ENCODE results near the gene CKM.

CKM gene

DNA sequence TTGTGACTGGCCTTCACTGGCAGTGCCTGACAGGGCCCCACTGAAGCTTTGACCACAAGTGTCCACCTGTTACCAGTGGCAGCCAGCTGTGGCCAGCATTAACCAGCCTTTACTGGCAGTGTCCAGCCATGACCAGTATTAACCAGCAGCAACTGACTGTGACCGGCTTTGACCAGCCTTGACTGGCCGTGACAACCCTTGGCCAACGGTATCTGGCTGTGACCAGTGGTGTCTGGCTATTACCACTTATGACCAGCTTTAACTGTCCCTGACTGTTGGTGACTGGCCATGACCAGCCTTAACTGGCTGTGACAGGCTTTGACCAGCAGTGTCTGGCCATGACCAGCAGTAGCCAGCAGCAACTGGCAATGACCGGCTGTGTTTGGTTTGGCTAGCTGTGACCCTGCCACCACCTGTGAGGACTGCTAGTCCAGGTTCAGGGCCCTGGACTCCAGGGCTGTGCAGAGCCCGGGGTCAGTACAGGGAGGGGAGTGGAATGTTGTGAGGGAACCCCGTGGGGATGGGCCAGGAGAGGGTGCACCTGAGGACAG, 32.2 kb downstream of the CKM start:
- Histone ChIP-seq H3K4me2 (ENCODE audit: low read length) (no peak overlapping the region), H3K79me2 (ENCODE audit: insufficient read depth, low read length) (no peaks in the 10 kb centered on the region), H3K27ac (ENCODE audit: low read depth, low read length, poor library complexity, severe bottlenecking) (no peak overlapping the region), H3K4me1 (ENCODE audit: insufficient read depth, low read length, severe bottlenecking) (no peaks in the 10 kb centered on the region), H4K20me1 (ENCODE audit: insufficient read depth, low read length) (no peaks in the 10 kb centered on the region), H3K27me3 (ENCODE audit: insufficient read depth, low read length) (no peaks in the 10 kb centered on the region), H3K36me3 (ENCODE audit: insufficient read depth, low read length) (peaks cover 11% of the 10 kb centered on the region; the same call in 1 of the 2 replicates), H3K9me2 (ENCODE audit: low read depth, low read length) (no peaks in the 10 kb centered on the region), H3K9me3 (ENCODE audit: low read length) (no peaks in the 10 kb centered on the region), H3K9ac (ENCODE audit: low read length) (no peak overlapping the region), H2AFZ (ENCODE audit: low read length) (no peak overlapping the region), H3K4me3 (ENCODE audit: low read depth, low read length, poor library complexity, severe bottlenecking) (no peak overlapping the region), H3F3A (ENCODE audit: insufficient read depth, low read length) (no peaks in the 10 kb centered on the region)
- TF ChIP-seq, protein P1, sequence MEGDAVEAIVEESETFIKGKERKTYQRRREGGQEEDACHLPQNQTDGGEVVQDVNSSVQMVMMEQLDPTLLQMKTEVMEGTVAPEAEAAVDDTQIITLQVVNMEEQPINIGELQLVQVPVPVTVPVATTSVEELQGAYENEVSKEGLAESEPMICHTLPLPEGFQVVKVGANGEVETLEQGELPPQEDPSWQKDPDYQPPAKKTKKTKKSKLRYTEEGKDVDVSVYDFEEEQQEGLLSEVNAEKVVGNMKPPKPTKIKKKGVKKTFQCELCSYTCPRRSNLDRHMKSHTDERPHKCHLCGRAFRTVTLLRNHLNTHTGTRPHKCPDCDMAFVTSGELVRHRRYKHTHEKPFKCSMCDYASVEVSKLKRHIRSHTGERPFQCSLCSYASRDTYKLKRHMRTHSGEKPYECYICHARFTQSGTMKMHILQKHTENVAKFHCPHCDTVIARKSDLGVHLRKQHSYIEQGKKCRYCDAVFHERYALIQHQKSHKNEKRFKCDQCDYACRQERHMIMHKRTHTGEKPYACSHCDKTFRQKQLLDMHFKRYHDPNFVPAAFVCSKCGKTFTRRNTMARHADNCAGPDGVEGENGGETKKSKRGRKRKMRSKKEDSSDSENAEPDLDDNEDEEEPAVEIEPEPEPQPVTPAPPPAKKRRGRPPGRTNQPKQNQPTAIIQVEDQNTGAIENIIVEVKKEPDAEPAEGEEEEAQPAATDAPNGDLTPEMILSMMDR (IDR thresholded peaks at IDR 0.05; ENCODE audit: low read length): no peak
- TF ChIP-seq EZH2 (IDR thresholded peaks at IDR 0.05; ENCODE audit: borderline replicate concordance, low read length): no peak

GRCh38 chr19:45283443-45284033, 39.1 kb downstream of the CKM start:
- Histone ChIP-seq H3K4me2 (ENCODE audit: low read length) (no peak overlapping the region), H3K9me2 (ENCODE audit: low read depth, low read length) (no peaks in the 10 kb centered on the region), H2AFZ (ENCODE audit: low read length) (no peak overlapping the region), H3K9ac (ENCODE audit: low read length) (no peak overlapping the region), H3K27ac (ENCODE audit: low read depth, low read length, poor library complexity, severe bottlenecking) (no peak overlapping the region), H3K4me3 (ENCODE audit: low read depth, low read length, poor library complexity, severe bottlenecking) (no peak overlapping the region), H3F3A (ENCODE audit: insufficient read depth, low read length) (no peaks in the 10 kb centered on the region), H3K79me2 (ENCODE audit: insufficient read depth, low read length) (no peaks in the 10 kb centered on the region), H4K20me1 (ENCODE audit: insufficient read depth, low read length) (no peaks in the 10 kb centered on the region), H3K4me1 (ENCODE audit: insufficient read depth, low read length, severe bottlenecking) (no peaks in the 10 kb centered on the region), H3K36me3 (ENCODE audit: insufficient read depth, low read length) (peaks cover 19% of the 10 kb centered on the region), H3K9me3 (ENCODE audit: low read length) (0 out of 2 replicates have a peak, but pooled peaks cover 3% of the 10 kb centered on the region), H3K27me3 (ENCODE audit: insufficient read depth, low read length) (no peaks in the 10 kb centered on the region)
- TF ChIP-seq, protein P1 (IDR thresholded peaks at IDR 0.05; ENCODE audit: low read length): no peak
- no peak for TF ChIP-seq EZH2 (IDR thresholded peaks at IDR 0.05; ENCODE audit: borderline replicate concordance, low read length)

DNA sequence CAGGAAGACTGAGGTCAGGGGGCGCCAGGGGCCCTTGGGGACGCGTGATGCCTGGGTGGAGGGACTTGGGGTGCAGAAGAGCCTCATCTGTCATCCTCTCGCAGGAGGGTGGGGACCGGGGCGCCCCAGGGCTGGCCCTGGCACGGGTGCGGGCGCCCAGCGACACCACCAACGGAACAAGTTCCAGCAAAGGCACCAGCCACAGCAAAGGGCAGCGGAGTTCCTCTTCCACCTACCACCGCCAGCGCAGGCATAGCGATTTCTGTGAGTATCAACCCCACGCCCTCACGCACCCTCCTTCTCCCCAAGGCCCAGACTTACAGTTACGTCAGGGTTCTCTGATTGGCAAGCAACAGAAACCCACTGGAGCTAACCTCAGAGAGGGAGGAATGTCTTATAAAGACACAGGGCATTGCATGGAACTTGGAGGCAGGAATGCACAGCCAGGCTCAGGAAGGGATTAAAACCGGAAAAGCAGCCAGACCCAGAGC, 42.2 kb downstream of the CKM start:
- Histone ChIP-seq H3K9ac (ENCODE audit: low read length) (no peak overlapping the region), H3K9me3 (ENCODE audit: low read length) (0 out of 2 replicates have a peak, but pooled peaks cover 3% of the 10 kb centered on the region), H3K4me2 (ENCODE audit: low read length) (no peak overlapping the region), H4K20me1 (ENCODE audit: insufficient read depth, low read length) (no peaks in the 10 kb centered on the region), H2AFZ (ENCODE audit: low read length) (no peak overlapping the region), H3K9me2 (ENCODE audit: low read depth, low read length) (no peaks in the 10 kb centered on the region), H3K27me3 (ENCODE audit: insufficient read depth, low read length) (no peaks in the 10 kb centered on the region), H3F3A (ENCODE audit: insufficient read depth, low read length) (no peaks in the 10 kb centered on the region), H3K79me2 (ENCODE audit: insufficient read depth, low read length) (no peaks in the 10 kb centered on the region), H3K4me1 (ENCODE audit: insufficient read depth, low read length, severe bottlenecking) (peaks cover 14% of the 10 kb centered on the region), H3K27ac (ENCODE audit: low read depth, low read length, poor library complexity, severe bottlenecking) (no peak overlapping the region), H3K36me3 (ENCODE audit: insufficient read depth, low read length) (peaks cover 16% of the 10 kb centered on the region), H3K4me3 (ENCODE audit: low read depth, low read length, poor library complexity, severe bottlenecking) (no peak overlapping the region)
- TF ChIP-seq, protein P1 (IDR thresholded peaks at IDR 0.05; ENCODE audit: low read length): no peak
- no peak for TF ChIP-seq EZH2 (IDR thresholded peaks at IDR 0.05; ENCODE audit: borderline replicate concordance, low read length)
